Sciatic nerve (tissue), 2 donors: ENCODE results near the gene INO80. TPM values are rescaled to one million over a fixed set of nuclear protein-coding genes. Genes with fewer than 3 reads are reported as not detected.
A peak's percentile ranks its signal among the peaks of the same experiment; 100 is the strongest.
"Not testable (repeated sequence)": the region's sequence is repeated elsewhere in the genome, so short reads cannot be mapped to it uniquely, and the experiment has no call there.

ENCODE experiments used
- ATAC-seq: fragments of 200-7000 bp; cut with Tn5 transposase; one replicate; pipeline ENCODE4 v1.9.1; 2020; ENCODE audit warnings: mild to moderate bottlenecking, moderate library complexity
- DNase-seq: peaks from one replicate; pipeline ENCODE4 v3.0.0-alpha.2; 2020; ENCODE audit warnings: low spot score
- intact Hi-C: fragments of 100-400 bp; cut with DNase I; formaldehyde crosslinking; loops from one replicate; pipeline ENCODE4 v1.14.2; 2022
- total RNA-seq: library from RNA; stranded (reverse); fragmentation: NEBNext Ultra II Directional; extraction: Animal tissue kit (Norgen Biotek cat#: 25700); gene quantifications from one replicate; pipeline ENCODE4 v1.2.1, GENCODE V29; 2021
- donor health status: DM: no; HTN: no; CAD: no.
- donor health status: DM: no; HTN: no; CAD: no.

Gene INO80
- total RNA-seq, 1 donor from 2014 or later = 30.2 TPM

DNA sequence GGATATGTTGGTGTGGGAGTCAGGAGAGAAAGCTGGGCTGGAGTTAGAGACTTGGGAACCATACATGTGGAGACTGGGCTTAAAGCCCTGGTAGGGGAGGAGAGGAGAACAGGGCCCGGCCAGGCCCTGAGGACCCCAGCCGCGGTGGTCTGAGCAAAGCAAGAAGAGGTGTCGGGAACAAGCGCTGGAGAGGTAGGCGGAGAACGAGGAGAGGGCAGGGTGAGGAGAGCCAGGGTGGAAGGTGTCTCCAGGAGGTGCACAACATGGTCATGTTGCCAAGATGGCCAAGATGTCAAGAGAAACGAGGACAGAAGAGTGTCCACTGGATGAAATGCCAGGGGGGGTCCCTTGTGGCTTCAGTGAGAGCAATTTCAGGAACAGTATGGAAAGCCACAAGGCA, 157.4 kb downstream of the INO80 start:
- no peak for DNase-seq
- no peak for ATAC-seq
- intact Hi-C loops = no loop called here

DNA sequence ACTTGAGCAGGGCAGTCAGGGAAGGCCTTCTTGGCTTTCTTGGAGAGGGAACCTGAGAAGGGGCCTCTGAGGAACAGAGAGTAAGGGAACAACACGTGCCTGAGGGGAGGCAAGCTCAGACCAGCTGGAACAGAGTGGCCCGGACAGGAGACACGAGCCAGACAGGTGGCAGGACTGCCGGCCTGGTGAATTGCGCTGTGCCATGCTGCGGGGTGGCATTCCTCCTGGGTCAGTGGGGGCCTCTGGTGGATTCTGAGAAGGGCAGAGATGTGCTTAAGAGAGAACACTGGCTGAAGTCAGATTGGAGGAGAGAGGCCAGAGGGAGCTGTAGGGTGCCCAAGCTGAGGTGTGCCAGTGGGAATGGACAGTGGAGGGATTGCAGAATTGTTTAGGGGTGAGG, 157.9 kb downstream of the INO80 start:
- DNase-seq (no peak), ATAC-seq (no peak)
- intact Hi-C loops = no loop called here

DNA sequence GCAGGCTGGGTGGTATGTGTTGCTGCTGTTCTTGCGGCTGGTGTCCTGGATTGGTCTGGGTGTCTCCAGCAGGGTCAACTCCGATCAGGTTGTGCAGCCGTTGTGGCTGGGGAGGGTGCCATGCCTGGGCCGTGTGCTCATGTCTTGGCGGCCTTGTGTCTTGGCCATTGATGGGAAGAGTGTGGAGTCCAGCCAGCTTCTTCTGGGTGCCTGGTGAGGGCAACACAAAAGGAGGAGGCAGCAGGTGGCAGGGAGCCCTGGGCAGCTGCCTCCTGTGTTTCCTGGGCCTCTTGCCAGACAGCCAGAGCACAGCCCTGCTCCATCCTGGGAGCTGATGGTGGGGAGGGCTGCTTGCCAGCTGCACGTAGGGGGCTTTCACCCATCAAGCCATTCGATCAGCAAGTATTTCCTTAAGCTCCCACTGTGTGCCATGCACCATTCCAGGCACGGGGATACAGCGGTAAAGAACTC, 158.5 kb downstream of the INO80 start:
- ATAC-seq (no peak), DNase-seq (no peak)
- intact Hi-C loops = no loop called here

DNA sequence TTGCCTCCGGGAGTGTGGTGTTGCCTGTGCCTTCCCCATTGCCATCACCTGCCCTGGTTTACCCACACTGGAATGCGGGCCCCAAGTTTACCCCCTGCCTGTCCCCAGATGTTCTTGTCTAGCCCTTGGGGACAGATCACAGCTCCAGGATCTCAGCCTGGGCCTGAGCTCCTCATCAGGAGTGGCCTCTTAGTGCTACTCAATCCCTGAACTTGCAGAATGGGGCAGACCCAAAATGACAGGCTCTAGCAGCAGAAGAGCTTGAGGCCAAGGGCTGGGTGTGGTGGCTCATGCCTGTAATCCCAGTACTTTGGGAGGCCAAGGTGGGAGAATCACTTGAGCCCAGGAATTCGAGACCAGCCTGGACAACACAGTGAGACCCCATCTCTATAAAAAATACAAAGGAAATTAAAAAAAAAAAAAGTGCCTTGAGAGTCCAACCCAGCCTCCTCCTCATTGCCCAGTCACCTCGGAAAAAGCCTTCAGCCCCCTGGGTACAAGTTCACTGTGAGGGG, 159.0 kb downstream of the INO80 start:
- intact Hi-C loops = no loop called here

GRCh38 chr15:40956541-40956982, 159.5 kb downstream of the INO80 start:
- DNase-seq (no peak), ATAC-seq (no peak)
- intact Hi-C loops = no loop called here

More for the DNA sequence above, 159.0 kb downstream of the INO80 start:
- ATAC-seq (no peak), DNase-seq (no peak)

DNA sequence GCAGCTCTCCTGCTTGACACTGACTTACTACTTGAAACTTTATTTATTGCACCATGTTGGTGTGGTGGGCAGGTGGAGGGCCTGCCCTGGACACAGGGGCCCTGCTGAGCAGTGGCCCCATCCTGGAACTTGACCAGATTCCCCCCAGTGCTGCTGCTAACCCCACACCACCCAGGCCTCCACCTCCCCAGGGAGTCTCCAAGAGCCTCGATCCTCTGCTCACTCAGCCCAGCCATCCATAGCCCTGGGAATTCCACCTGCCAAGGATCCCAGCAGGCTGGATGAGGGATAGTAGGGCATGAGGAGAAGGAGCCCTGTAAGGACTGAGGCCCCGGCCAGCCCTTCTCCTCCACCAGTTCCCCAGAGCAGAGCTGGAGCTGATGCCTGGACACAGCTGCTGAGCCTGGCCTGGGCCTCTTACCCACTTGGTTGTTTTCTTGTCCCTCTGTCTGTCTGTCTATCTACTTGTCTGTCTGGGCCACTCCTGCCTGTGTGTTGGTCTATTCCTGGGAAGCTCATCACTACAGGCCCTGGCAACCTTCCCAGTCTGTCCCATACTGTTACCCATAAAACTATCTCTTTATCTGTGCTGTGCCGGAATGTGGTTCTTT, 160.0 kb downstream of the INO80 start:
- DNase-seq (no peak), ATAC-seq (no peak)
- intact Hi-C loops = no loop called here

DNA sequence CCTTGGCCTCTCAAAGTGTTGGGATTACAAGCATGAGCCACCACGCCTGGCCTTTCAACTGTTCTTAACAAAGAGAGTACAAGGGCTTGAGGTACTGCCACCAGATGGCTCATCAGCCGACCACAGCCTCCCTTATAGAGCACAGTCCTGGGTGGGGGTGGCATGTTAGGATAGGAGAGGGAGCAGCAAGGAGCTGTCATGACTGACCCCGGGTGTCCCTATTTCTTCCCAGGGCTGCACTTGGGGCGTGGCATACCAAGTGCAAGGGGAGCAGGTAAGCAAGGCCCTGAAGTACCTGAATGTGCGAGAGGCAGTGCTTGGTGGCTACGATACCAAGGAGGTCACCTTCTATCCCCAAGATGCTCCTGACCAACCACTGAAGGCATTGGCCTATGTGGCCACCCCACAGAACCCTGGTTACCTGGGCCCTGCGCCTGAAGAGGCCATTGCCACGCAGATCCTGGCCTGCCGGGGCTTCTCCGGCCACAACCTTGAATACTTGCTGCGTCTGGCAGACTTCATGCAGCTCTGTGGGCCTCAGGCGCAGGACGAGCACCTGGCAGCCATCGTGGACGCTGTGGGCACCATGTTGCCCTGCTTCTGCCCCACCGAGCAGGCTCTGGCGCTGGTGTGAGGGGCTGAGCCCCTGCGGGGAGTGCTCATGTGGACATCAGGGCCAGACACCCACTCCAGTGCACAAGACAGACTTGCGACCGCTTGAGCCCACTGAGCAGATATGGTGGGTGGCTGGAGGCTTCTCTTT, 160.8 kb downstream of the INO80 start:
- ATAC-seq (no peak), DNase-seq (no peak)
- intact Hi-C loops = no loop called here

- DNase-seq, ATAC-seq, intact Hi-C loops: not testable (repeated sequence)
These were observed 161.8 kb downstream of the INO80 start for GRCh38 chr15:40954158-40954848.

- ATAC-seq = no peak
- no peak for DNase-seq
- intact Hi-C loops = no loop called here
These were observed 162.4 kb downstream of the INO80 start for GRCh38 chr15:40953713-40954074.

- ATAC-seq (peak; percentile 95), DNase-seq (peak; percentile 94)
- intact Hi-C loops = no loop called here
These were observed 163.0 kb downstream of the INO80 start, which contains the start of gene CHAC1 for GRCh38 chr15:40952901-40953712. Gene CHAC1 (plus strand): TSS chr15:40953471. CDS start chr15:40953584, 113 bp downstream.

GRCh38 chr15:40952301-40952900, 163.7 kb downstream of the INO80 start:
- intact Hi-C loops = no loop called here
- ATAC-seq (no peak), DNase-seq (no peak)

- DNase-seq (no peak), ATAC-seq (no peak)
- intact Hi-C loops = no loop called here
These were observed 164.3 kb downstream of the INO80 start for GRCh38 chr15:40951764-40952163.

GRCh38 chr15:40949756-40950207, 166.3 kb downstream of the INO80 start:
- no peak for DNase-seq
- intact Hi-C loops = no loop called here
- ATAC-seq = no peak

- intact Hi-C loops = no loop called here
- DNase-seq = no peak
- ATAC-seq = no peak
These were observed 167.2 kb downstream of the INO80 start for GRCh38 chr15:40948706-40949473.

DNA sequence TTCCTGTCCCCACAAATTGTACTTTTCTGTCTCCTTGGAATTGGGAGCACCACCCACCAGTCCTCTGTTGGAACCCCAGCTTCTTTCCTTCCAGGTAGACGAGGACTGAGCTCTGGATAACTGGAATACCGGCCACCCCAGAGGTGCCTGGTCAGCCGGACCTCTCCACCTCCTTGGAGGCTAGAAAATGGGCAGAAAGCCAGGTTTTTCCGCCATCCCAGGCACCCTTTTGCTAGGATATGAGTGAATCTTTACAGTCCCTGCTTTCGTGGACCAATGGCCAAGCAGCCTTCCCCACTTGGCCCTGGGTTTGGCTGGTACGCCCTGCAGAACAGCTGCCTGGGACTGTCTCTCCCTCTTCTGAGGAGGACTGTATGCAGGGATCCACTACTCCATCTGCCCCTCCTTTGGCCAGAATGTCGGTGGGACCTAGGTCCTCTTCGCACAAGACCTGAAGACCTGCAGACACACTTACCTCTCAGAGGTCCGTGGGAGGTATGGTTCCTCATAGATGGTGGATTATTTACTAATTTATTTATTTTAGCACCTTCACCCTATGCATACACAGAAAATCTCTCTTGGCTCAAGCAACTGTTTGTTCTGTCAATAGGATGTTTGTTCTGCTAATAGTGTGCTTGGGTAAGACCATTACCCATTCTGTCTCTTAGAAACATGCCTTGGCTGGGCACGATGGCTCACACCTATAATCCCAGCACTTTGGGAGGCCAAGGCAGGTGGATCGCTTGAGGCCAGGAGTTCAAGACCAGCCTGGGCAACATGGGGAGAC, 171.4 kb downstream of the INO80 start:
- DNase-seq (no peak), ATAC-seq (no peak)
- intact Hi-C loops = no loop called here

GRCh38 chr15:40943764-40944365, 172.2 kb downstream of the INO80 start:
- intact Hi-C loops = no loop called here
- ATAC-seq (no peak), DNase-seq (no peak)

- intact Hi-C loops = no loop called here
- DNase-seq = no peak
- ATAC-seq = no peak
These were observed 173.2 kb downstream of the INO80 start for GRCh38 chr15:40942878-40943277.
